HG03103 (cell line): ENCODE data around the gene INCENP.
"Not testable (repeated sequence)": the region's sequence is repeated elsewhere in the genome, so short reads cannot be mapped to it uniquely, and the experiment has no call there.

Experiments used
- ATAC-seq: cut with Tn5 transposase; IDR thresholded peaks from one replicate; pipeline ENCODE4 v1.9.1; 2021; ENCODE audit warnings: low read depth; ENCODE audit not compliant: unreplicated experiment

The INCENP gene

GRCh38 chr11:62123669-62124185 is at the start of gene INCENP:
INCENP (plus strand) TSS chr11:62124011; CDS start chr11:62128162, 4,151 bp downstream.
- ATAC-seq, result peak; percentile 90

- ATAC-seq, result no peak
Observed at GRCh38 chr11:62075438-62075837, 48.4 kb upstream of the INCENP start.

GRCh38 chr11:62077132-62077531 is 46.7 kb upstream of the INCENP start:
- ATAC-seq, result no peak

DNA sequence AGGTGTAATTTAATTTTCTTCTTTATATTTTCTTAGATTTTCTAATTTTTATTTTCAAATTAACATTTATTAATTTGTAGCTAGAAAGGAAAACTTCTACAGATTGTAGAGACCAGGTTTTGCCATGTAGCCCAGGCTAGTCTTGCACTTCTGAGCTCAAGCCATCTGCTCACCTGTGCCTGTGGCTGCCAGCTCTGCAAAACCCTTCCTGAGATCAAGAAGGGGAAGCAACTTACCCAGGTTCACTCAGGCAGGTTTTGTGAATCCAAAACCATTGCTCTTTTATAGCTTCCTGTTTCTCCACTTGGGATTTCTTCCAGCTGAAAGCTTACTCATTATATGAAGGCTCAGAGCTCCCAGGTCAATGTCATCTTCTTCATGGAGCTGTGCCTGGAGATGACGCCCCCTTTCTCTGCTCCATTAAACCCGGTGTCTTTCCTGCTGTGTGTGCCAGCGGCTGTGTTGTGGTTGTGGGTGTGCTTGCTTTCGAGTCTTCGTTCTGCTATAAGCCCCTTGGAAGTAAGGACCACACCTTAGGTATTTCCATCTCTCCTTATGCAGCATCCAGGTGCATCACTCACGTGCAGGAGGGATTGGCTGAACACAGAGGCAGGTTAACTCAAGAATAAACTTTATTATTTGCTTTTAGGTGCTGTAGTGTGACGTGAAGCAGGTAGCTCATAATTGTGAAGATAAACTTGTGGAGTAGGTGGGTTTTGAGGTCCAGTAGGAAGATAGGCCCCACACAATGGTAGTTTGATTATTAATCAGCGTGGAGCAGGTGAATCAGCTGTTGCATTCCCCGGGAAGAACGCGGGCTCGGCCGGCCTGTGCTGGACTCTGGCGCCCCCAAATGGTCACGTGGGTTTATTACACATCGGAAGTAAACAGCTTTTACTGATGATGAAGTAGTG is 42.2 kb upstream of the INCENP start:
- ATAC-seq, result no peak

DNA sequence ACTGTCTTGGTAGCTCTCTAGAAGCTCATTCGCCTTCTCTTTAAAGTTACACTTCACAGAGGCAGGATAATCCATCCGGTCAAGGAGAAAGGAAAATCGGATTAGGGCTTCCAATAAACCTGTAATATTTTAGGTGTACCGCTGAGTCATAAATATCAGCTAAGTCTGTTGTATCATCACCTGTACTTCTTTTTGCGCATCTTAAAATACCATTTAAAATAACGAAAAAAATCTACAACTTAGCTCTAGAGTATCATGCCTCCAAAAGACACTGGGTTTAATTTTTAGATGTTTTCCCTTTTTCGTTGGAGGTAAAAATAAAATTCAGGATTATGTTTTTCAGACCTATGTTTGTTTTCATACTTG is 41.5 kb upstream of the INCENP start:
- no peak for ATAC-seq

GRCh38 chr11:62084801-62085200 is 39.0 kb upstream of the INCENP start:
- not testable (repeated sequence) for ATAC-seq

GRCh38 chr11:62087694-62088093 is 36.1 kb upstream of the INCENP start:
- no peak for ATAC-seq

GRCh38 chr11:62088331-62088933 is 35.4 kb upstream of the INCENP start:
- no peak for ATAC-seq

DNA sequence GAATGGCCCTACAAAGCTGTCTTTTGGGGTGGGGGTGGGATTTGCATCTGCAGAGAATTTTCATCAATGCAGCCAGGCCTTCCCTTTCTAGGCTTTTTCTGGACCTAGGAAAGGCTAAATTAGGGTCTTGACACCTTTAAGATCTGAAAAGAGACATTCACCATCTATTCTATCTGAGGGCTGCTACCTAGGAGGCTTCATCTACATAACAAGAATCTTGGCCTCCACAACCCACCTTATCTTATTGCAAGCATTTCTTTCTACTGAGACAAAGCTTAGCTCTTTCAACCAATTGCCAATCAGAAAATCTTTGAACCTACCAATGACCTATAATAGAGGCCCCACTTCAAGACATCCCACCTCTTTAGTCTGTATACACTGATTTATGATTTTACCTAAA is 20.7 kb upstream of the INCENP start:
- ATAC-seq, result no peak

- no peak for ATAC-seq
Observed at GRCh38 chr11:62103986-62104385, 19.8 kb upstream of the INCENP start.

- no peak for ATAC-seq
Observed at GRCh38 chr11:62104816-62105653, 18.8 kb upstream of the INCENP start.

- ATAC-seq, result no peak
Observed at GRCh38 chr11:62105667-62106191, 18.1 kb upstream of the INCENP start.

GRCh38 chr11:62108017-62108750 is 15.6 kb upstream of the INCENP start:
- no peak for ATAC-seq

GRCh38 chr11:62108971-62109404 is 14.8 kb upstream of the INCENP start:
- ATAC-seq, result no peak

DNA sequence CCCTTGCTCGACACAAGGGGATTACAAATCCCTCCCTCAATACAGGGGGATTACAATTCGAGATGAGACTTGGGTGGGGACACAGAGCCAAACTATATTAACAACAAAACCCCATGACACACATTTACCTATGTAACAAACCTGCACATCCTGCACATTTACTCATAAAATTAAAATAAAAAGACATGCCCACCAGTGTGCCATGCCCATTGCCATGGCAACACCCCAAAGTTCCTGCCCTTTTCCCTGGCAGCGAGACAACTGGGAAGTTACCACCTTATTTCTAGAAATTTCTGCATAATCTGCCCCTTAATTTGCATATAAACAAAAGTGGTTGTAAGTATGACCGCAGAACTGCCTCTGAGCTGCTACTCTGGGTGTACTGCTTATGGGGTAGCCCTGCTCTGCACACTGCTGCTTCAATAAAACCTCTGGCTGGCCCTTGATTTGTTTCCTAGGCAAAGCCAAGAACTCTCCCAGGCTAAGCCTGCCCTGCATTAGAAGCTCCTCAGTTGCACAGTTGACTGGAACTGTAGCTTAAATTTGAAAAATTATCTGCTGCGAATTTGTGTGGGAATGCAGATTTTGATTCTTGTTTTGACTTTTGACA is 8.6 kb upstream of the INCENP start:
- no peak for ATAC-seq

DNA sequence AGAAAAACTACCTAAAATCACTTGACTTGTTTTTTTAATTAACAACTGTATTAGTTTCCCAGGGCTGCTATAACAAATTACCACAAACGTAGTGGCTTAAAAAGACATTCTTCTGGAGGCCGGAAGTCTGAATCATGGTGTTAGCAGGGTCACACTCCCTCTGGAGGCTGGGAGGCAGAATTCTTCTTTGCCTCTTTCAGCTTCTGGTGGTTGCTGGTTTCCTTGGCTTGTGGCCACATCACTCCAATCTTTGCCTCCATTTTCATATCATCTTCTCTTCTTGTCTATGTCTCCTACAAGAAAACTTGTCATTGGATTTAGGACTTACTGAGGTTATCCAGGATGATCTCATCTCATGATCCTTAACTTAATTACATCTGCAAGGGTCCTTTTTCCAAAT is 7.4 kb upstream of the INCENP start:
- no peak for ATAC-seq

DNA sequence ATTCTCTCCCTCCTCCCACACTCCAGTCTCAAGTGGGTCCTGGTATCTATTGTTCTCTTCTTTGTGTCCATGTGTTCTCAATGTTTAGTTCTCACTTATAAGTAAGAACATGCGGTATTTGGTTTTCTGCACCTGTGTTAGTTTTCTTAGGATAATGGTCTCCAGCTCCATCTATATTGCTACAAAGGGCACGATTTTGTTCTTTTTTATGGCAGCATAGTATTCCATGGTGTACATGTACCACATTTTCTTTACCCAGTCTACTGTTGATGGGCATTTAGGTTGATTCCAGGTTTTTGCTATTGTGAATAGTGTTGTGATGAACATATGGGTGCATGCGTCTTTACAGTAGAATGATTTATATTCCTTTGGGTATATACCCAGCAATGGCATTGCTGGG is 4.2 kb upstream of the INCENP start:
- ATAC-seq, result no peak

DNA sequence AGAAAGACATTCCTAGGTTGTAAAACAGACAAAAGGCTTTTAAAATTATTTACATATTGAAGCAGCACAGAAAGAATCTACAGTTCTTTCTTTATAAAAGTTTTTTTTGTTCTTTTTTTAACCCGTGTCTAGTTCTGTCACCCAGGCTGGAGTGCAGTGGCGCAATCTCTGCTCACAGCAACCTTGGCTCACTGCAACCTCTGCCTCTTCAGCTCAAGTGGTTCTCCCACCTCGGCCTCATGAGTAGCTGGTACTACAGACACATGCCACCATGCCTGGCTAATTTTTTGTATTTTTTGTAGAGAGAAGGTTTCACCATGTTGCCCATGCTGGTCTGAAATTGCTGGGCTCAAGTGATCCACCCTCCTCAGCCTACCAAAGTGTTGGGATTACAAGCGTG is 3.8 kb upstream of the INCENP start:
- no peak for ATAC-seq

GRCh38 chr11:62120431-62120830 is 3.4 kb upstream of the INCENP start:
- no peak for ATAC-seq

- ATAC-seq, result no peak
Observed at GRCh38 chr11:62122076-62122475, 1.7 kb upstream of the INCENP start.
